A549 (cell line): ENCODE measurements around the gene PLEKHH3. TPM values are rescaled to one million over a fixed set of nuclear protein-coding genes. Genes with fewer than 3 reads are reported as not detected.

ENCODE experiments used
- ATAC-seq, 2 experiments: fragments of 200-7000 bp in 1 of 2; fragments of >200 bp in 1 of 2; cut with Nextera tagmentation in 1 of 2; cut with Tn5 transposase in 1 of 2; 3 replicates each; pipeline versions ENCODE4 v1.8.0 to v1.9.1; 2018 to 2020; ENCODE audit warnings: mild to moderate bottlenecking in 1 of 2, moderate library complexity in 1 of 2
- CTCF ChIA-PET: fragments of 300-600 bp; sonication (Branson Sonifier 250); formaldehyde crosslinking; extraction: SDS; loops from one replicate; lab custom pipeline; 2021; ENCODE audit warnings: antibody characterized with exemption, inconsistent platforms; lab: Yijun Ruan, JAX
- POLR2A ChIA-PET: fragments of 350-600 bp; formaldehyde crosslinking; extraction: SDS; loops from one replicate; lab custom pipeline; 2021; ENCODE audit warnings: antibody characterized with exemption, inconsistent platforms; lab: Yijun Ruan, JAX
- DNase-seq, 2 experiments: peaks; one replicate each; pipeline versions ENCODE4 v3.0.0 to v3.0.0-alpha.2; 2011 to 2016; ENCODE audit warnings: low read depth in 1 of 2, low spot score in 1 of 2
- FAIRE-seq: peaks from 2 replicates; lab custom pipeline; 2011; peaks lifted over from hg19 to GRCh38; lab: Jason Lieb, UNC
- H3K27ac ChIP-seq, 2 experiments: fragments of >200 bp; sonication (Bioruptor Twin); formaldehyde crosslinking; 3 replicates each; pipeline ENCODE4 v1.5.1; 2016 to 2017
- H3K4me1 ChIP-seq: fragments of >200 bp; sonication (Bioruptor Twin); formaldehyde crosslinking; 3 replicates; pipeline ENCODE4 v1.6.1; 2016
- H3K4me2 ChIP-seq: fragments of >200 bp; sonication (Bioruptor Twin); formaldehyde crosslinking; 3 replicates; pipeline ENCODE4 v1.6.1; 2016
- H3K4me3 ChIP-seq: fragments of >200 bp; sonication (Bioruptor Twin); formaldehyde crosslinking; 3 replicates; pipeline ENCODE4 v1.5.1; 2016
- H3K9me3 ChIP-seq: fragments of >200 bp; sonication (Bioruptor Twin); formaldehyde crosslinking; 3 replicates; pipeline ENCODE4 v1.6.1; 2016
- BCL3 ChIP-seq: fragments of >200 bp; sonication (Bioruptor Twin); formaldehyde crosslinking; IDR thresholded peaks from 3 replicates; pipeline ENCODE4 v1.6.1; 2016
- FOSL2 ChIP-seq, 2 experiments: fragments of 450-650 bp in 1 of 2; fragments of >200 bp in 1 of 2; sonication (Bioruptor Twin) in 1 of 2; formaldehyde crosslinking; IDR thresholded peaks; 2 replicates each; pipeline versions ENCODE4 v1.5.0 to v1.6.1; 2016 to 2020; ENCODE audit warnings: mild to moderate bottlenecking in 1 of 2, moderate library complexity in 1 of 2
- HDAC2 ChIP-seq: fragments of 200-600 bp; sonication (generic); IDR thresholded peaks from 2 replicates; pipeline ENCODE4 v1.6.1; 2016
- HMGXB4 ChIP-seq: fragments of 250-450 bp; sonication (Bioruptor Pico); IDR thresholded peaks from 2 replicates; pipeline ENCODE4 v1.5.0; 2021; ENCODE audit warnings: mild to moderate bottlenecking, moderate library complexity, borderline replicate concordance
- HOXB13 ChIP-seq: fragments of 250-450 bp; sonication (Bioruptor Pico); IDR thresholded peaks from 2 replicates; pipeline ENCODE4 v1.5.0; 2020; ENCODE audit warnings: low read depth, mild to moderate bottlenecking, moderate library complexity
- HOXB5 ChIP-seq: fragments of 250-450 bp; sonication (Bioruptor Pico); IDR thresholded peaks from 2 replicates; pipeline ENCODE4 v1.5.0; 2020; ENCODE audit warnings: mild to moderate bottlenecking, moderate library complexity
- JUN ChIP-seq, 2 experiments: fragments of >200 bp; sonication (Bioruptor Twin); formaldehyde crosslinking; IDR thresholded peaks; 2 replicates in 1 of 2; 3 replicates in 1 of 2; pipeline ENCODE4 v1.6.1; 2016 to 2017
- KDM5A ChIP-seq: fragments of 200-600 bp; sonication (generic); IDR thresholded peaks from 2 replicates; pipeline ENCODE4 v1.6.1; 2016; ENCODE audit warnings: antibody characterized with exemption, mild to moderate bottlenecking
- NPAS2 ChIP-seq: fragments of 250-450 bp; sonication (Bioruptor Pico); IDR thresholded peaks from 2 replicates; pipeline ENCODE4 v1.8.0; 2022; ENCODE audit warnings: mild to moderate bottlenecking, moderate library complexity, borderline replicate concordance
- NR3C1 ChIP-seq: fragments of >200 bp; sonication (Bioruptor Twin); formaldehyde crosslinking; IDR thresholded peaks from 3 replicates; pipeline ENCODE4 v1.6.1; 2017
- POLR2A ChIP-seq: IDR thresholded peaks from 2 replicates; pipeline ENCODE4 v1.6.1; 2012; ENCODE audit warnings: mild to moderate bottlenecking, low read length
- POLR2AphosphoS2 ChIP-seq: conservative IDR thresholded peaks from 2 replicates; pipeline ENCODE4 v1.6.1; 2012; ENCODE audit warnings: low read length, improper control_type of control experiment, inconsistent platforms
- RAD21 ChIP-seq, 2 experiments: fragments of >200 bp in 1 of 2; sonication (Bioruptor Twin) in 1 of 2; formaldehyde crosslinking in 1 of 2; IDR thresholded peaks in 1 of 2; conservative IDR thresholded peaks in 1 of 2; 2 replicates in 1 of 2; 3 replicates in 1 of 2; pipeline ENCODE4 v1.6.1; 2012 to 2018; ENCODE audit warnings: inconsistent platforms in 1 of 2
- RARB ChIP-seq: fragments of 250-450 bp; sonication (Bioruptor Pico); IDR thresholded peaks from 2 replicates; pipeline ENCODE4 v1.8.0; 2021; ENCODE audit warnings: mild to moderate bottlenecking, moderate library complexity
- RCOR1 ChIP-seq: fragments of 150-350 bp; IDR thresholded peaks from 2 replicates; pipeline ENCODE4 v1.6.1; 2014; ENCODE audit warnings: antibody characterized with exemption, low read length, low read depth
- RNF2 ChIP-seq: fragments of 200-600 bp; sonication (generic); IDR thresholded peaks from 2 replicates; pipeline ENCODE4 v1.6.1; 2016; ENCODE audit warnings: low read depth, mild to moderate bottlenecking, antibody characterized with exemption, moderate library complexity, borderline replicate concordance
- SMC3 ChIP-seq: fragments of >200 bp; sonication (Bioruptor Twin); formaldehyde crosslinking; IDR thresholded peaks from 3 replicates; pipeline ENCODE4 v1.6.1; 2018; ENCODE audit warnings: inconsistent platforms
- SREBF2 ChIP-seq: fragments of 450-650 bp; IDR thresholded peaks from 2 replicates; pipeline ENCODE4 v1.6.1; 2014; ENCODE audit warnings: mild to moderate bottlenecking, moderate library complexity
- ZNF302 ChIP-seq: fragments of 250-450 bp; sonication (Bioruptor Pico); IDR thresholded peaks from 2 replicates; pipeline ENCODE4 v1.9.0; 2021; ENCODE audit warnings: inconsistent platforms, mild to moderate bottlenecking, moderate library complexity
- ZSCAN20 ChIP-seq: fragments of 250-450 bp; sonication (Bioruptor Pico); IDR thresholded peaks from 2 replicates; pipeline ENCODE4 v1.8.0; 2022; ENCODE audit warnings: mild to moderate bottlenecking, moderate library complexity
- WGBS: methylation state at CpG from one replicate; pipeline ENCODE4 v1.1.6; 2017; ENCODE audit errors: missing lambda C conversion rate; 5-methylcytosine and 5-hydroxymethylcytosine counted together
- polyA plus RNA-seq, 4 experiments: library from polyadenylated mRNA; depleted of rRNA in 3 of 4; stranded (reverse); fragments of >200 nt; fragmentation: RNase III in 1 of 4; extraction: RNeasy Plus Mini Kit Qiagen cat#74134 plus additional on column Dnase treatment in 1 of 4; gene quantifications; 2 replicates in 3 of 4; 3 replicates in 1 of 4; pipeline ENCODE4 v1.2.3, GENCODE V29; 2011 to 2017

Gene PLEKHH3
- polyA plus RNA-seq, 2 of the 4 experiments (the other 2 are of a cell fraction), result 5.5 to 14.0 TPM

GRCh38 chr17:42704837-42705494 is 28.2 kb upstream of the PLEKHH3 start:
- TF ChIP-seq HOXB5 (CRISPR knock-in tag), result no peak
- no peak for TF ChIP-seq FOSL2 (IDR thresholded peaks at IDR 0.05)
- TF ChIP-seq FOSL2 (CRISPR knock-in tag; IDR thresholded peaks at IDR 0.05), result no peak
- no peak for TF ChIP-seq POLR2AphosphoS2
- TF ChIP-seq RNF2, result no peak
- DNase-seq, result no peak
- H3K4me1 ChIP-seq, result no peaks in the 10 kb centered on the region
- no peak overlapping the region for H3K4me2 ChIP-seq
- WGBS, result 85% methylated on average over 8 of the region's 8 CpGs
- ChIA-PET CTCF (interaction anchor here (0.6 to 3.0 kb wide), 11 partner anchors 8 to 127 kb away, joined by 3 to 17 read pairs (median 4); partner anchors contain the start of gene PSMC3IP), POLR2A (no interaction called here)
- no peak overlapping the region for H3K4me3 ChIP-seq
- no peak for ATAC-seq
- H3K9me3 ChIP-seq, result no peaks in the 10 kb centered on the region
- no peak overlapping the region for H3K27ac ChIP-seq
- no peak for FAIRE-seq

- Histone ChIP-seq H3K9me3 (no peaks in the 10 kb centered on the region), H3K4me1 (no peaks in the 10 kb centered on the region), H3K27ac (no peak overlapping the region), H3K4me3 (no peak overlapping the region), H3K4me2 (no peak overlapping the region)
- FAIRE-seq, result no peak
- 94% methylated on average over 5 of the region's 5 CpGs for WGBS
- DNase-seq, result no peak
- TF ChIP-seq HMGXB4 (CRISPR knock-in tag), result no peak
- TF ChIP-seq KDM5A, result no peak
- no peak for TF ChIP-seq ZSCAN20 (CRISPR knock-in tag)
- no peak for TF ChIP-seq HOXB5 (CRISPR knock-in tag)
- no peak for TF ChIP-seq ZNF302 (CRISPR knock-in tag)
- no peak for TF ChIP-seq RCOR1
- TF ChIP-seq RAD21 (conservative IDR thresholded peaks at IDR 0.05 in 1 of 2, IDR thresholded peaks at IDR 0.05 in 1 of 2), result no peak
- TF ChIP-seq JUN (IDR thresholded peaks at IDR 0.05), result no peak
- TF ChIP-seq POLR2AphosphoS2, result no peak
- no peak for TF ChIP-seq SMC3
- no peak for TF ChIP-seq POLR2A
- no peak for ATAC-seq
- ChIA-PET POLR2A (no interaction called here), CTCF (interaction anchor here (0.7 to 3.0 kb wide), 10 partner anchors 8 to 127 kb away, joined by 3 to 17 read pairs (median 4); partner anchors contain the start of gene PSMC3IP)
These were observed 27.7 kb upstream of the PLEKHH3 start for GRCh38 chr17:42704490-42704836.

- FAIRE-seq (no peak), DNase-seq (no peak), ATAC-seq (no peak)
- Histone ChIP-seq H3K27ac (no peak overlapping the region), H3K4me1 (peaks cover 6% of the 10 kb centered on the region; the same call in 2 of the 3 replicates), H3K4me3 (no peak overlapping the region), H3K4me2 (no peak overlapping the region), H3K9me3 (no peaks in the 10 kb centered on the region)
- POLR2A ChIA-PET, result no interaction called here
- 87% methylated on average over 11 of the region's 11 CpGs for WGBS
- TF ChIP-seq HOXB5 (CRISPR knock-in tag) (no peak), NPAS2 (no peak), BCL3 (no peak), NR3C1 (no peak), SREBF2 (no peak), RARB (CRISPR knock-in tag) (no peak), HDAC2 (no peak), HOXB13 (no peak)
- CTCF ChIA-PET, result interaction anchor here (0.9 to 1.6 kb wide), 3 partner anchors 19 to 122 kb away, joined by 3 to 4 read pairs (median 3); partner anchors contain the start of gene BECN1
These were observed 25.7 kb upstream of the PLEKHH3 start for GRCh38 chr17:42702446-42702845.
